HCT116 (cell line): ENCODE results near the gene RASSF5. TPM values are rescaled to one million over a fixed set of nuclear protein-coding genes. Genes with fewer than 3 reads are reported as not detected.
A peak's percentile ranks its signal among the peaks of the same experiment; 100 is the strongest.

Experiments used
- ATAC-seq: fragments of 200-7000 bp; cut with Tn5 transposase; 2 replicates; pipeline ENCODE4 v1.9.1; 2020; ENCODE audit warnings: mild to moderate bottlenecking, moderate library complexity
- Bru-seq: library from RNA; stranded (reverse); fragments of 400-500 nt; gene quantifications from one replicate; lab custom pipeline; 2021; lab: Mats Ljungman, UMichigan
- BruChase-seq, 2 experiments: library from RNA; stranded (reverse); fragments of 400-500 nt; gene quantifications; one replicate each; lab custom pipeline; 2021; lab: Mats Ljungman, UMichigan
- BruUV-seq: library from RNA; stranded (reverse); fragments of 400-500 nt; replicated peaks from 2 replicates; lab custom pipeline; 2021; lab: Mats Ljungman, UMichigan
- CTCF ChIA-PET: fragments of 300-600 bp; sonication (Branson Sonifier 250); formaldehyde crosslinking; loops from one replicate; lab custom pipeline; 2021; ENCODE audit warnings: antibody characterized with exemption; lab: Charles Lee
- POLR2A ChIA-PET: fragments of 300-600, 350-600 bp; sonication (Branson Sonifier 250); formaldehyde crosslinking; loops from one replicate; lab custom pipeline; 2021; ENCODE audit warnings: antibody characterized with exemption; lab: Charles Lee
- RAD21 ChIA-PET, 2 experiments: fragments of 300-600 bp; sonication (Branson Sonifier 250); formaldehyde crosslinking; loops; one replicate each; lab custom pipeline; 2023; ENCODE audit warnings: low total read pairs in 2 of 2; ENCODE audit not compliant: uncharacterized antibody in 2 of 2, unreplicated experiment in 2 of 2, low non-redundant PET in 1 of 2; lab: Charles Lee
- DNase-seq: peaks from one replicate; pipeline ENCODE4 v3.0.0-alpha.2; 2010; ENCODE audit warnings: low read depth, low spot score
- H2AFZ ChIP-seq: fragments of 200-600 bp; shearing (Covaris generic), sonication (generic); 2 replicates; pipeline ENCODE4 v1.6.1; 2017; ENCODE audit warnings: low read depth, mixed run types, mixed read lengths, antibody characterized with exemption, low read length; ENCODE audit not compliant: poor library complexity, severe bottlenecking
- H3K27ac ChIP-seq: 2 replicates; pipeline ENCODE4 v1.5.1; 2012; ENCODE audit warnings: low read depth, low read length
- H3K27me3 ChIP-seq: fragments of 200-600 bp; sonication (generic); 2 replicates; pipeline ENCODE4 v1.6.1; 2016; ENCODE audit warnings: mixed run types, low read length, mixed read lengths; ENCODE audit not compliant: insufficient read depth
- H3K36me3 ChIP-seq, 2 experiments: fragments of 200-500 bp in 1 of 2; fragments of 200-600 bp in 1 of 2; sonication (Bioruptor generic) in 1 of 2; sonication (generic) in 1 of 2; 2 replicates each; pipeline versions ENCODE4 v1.5.1 to v1.6.1; 2014 to 2016; ENCODE audit warnings: low read length in 2 of 2, inconsistent platforms in 1 of 2, mixed read lengths in 1 of 2, mixed run types in 1 of 2; ENCODE audit not compliant: insufficient read depth in 2 of 2, control insufficient read depth in 1 of 2
- H3K4me1 ChIP-seq, 2 experiments: fragments of 200-600 bp in 1 of 2; sonication (generic) in 1 of 2; 2 replicates each; pipeline versions ENCODE4 v1.5.1 to v1.6.1; 2012 to 2017; ENCODE audit warnings: low read length in 2 of 2, inconsistent platforms in 1 of 2, mild to moderate bottlenecking in 1 of 2, mixed read lengths in 1 of 2, mixed run types in 1 of 2, moderate library complexity in 1 of 2; ENCODE audit not compliant: insufficient read depth in 2 of 2, control insufficient read depth in 1 of 2
- H3K4me2 ChIP-seq: fragments of 200-600 bp; sonication (generic); 2 replicates; pipeline ENCODE4 v1.6.1; 2017; ENCODE audit warnings: mixed run types, low read length, mixed read lengths
- H3K4me3 ChIP-seq, 2 experiments: fragments of 200-600 bp in 1 of 2; sonication (generic) in 1 of 2; replicated peaks in 1 of 2; 2 replicates each; pipeline ENCODE4 v1.5.1; 2011 to 2016; ENCODE audit warnings: low read length in 2 of 2, control low read depth in 1 of 2, low read depth in 1 of 2, mild to moderate bottlenecking in 1 of 2, mixed read lengths in 1 of 2, mixed run types in 1 of 2
- H3K79me2 ChIP-seq: fragments of 200-600 bp; sonication (generic); 2 replicates; pipeline ENCODE4 v1.6.1; 2017; ENCODE audit warnings: mild to moderate bottlenecking, mixed run types, low read length, moderate library complexity, mixed read lengths; ENCODE audit not compliant: insufficient read depth
- H3K9ac ChIP-seq: fragments of 200-600 bp; sonication (generic); 2 replicates; pipeline ENCODE4 v1.6.1; 2016; ENCODE audit warnings: low read length, mixed read lengths
- H3K9me2 ChIP-seq: fragments of 200-600 bp; sonication (generic), shearing (Covaris generic); 2 replicates; pipeline ENCODE4 v1.6.1; 2017; ENCODE audit warnings: mixed run types, mild to moderate bottlenecking, moderate library complexity; ENCODE audit not compliant: insufficient read depth
- H3K9me3 ChIP-seq, 2 experiments: fragments of 200-500 bp in 1 of 2; fragments of 200-600 bp in 1 of 2; sonication (Bioruptor generic) in 1 of 2; sonication (generic) in 1 of 2; 2 replicates each; pipeline ENCODE4 v1.6.1; 2014 to 2017; ENCODE audit warnings: low read length in 2 of 2, mixed read lengths in 2 of 2, inconsistent platforms in 1 of 2, low read depth in 1 of 2, mild to moderate bottlenecking in 1 of 2, mixed run types in 1 of 2, moderate library complexity in 1 of 2; ENCODE audit not compliant: control insufficient read depth in 1 of 2, insufficient read depth in 1 of 2
- H4K20me1 ChIP-seq: fragments of 200-600 bp; sonication (generic), shearing (Covaris generic); 2 replicates; pipeline ENCODE4 v1.6.1; 2017; ENCODE audit warnings: mixed run types, mild to moderate bottlenecking, moderate library complexity; ENCODE audit not compliant: insufficient read depth
- CBX3 ChIP-seq: IDR thresholded peaks from 2 replicates; pipeline ENCODE4 v1.6.1; 2012; ENCODE audit warnings: low read depth
- CTCF ChIP-seq, 3 experiments: fragments of 200-600 bp in 1 of 3; sonication (generic) in 1 of 3; IDR thresholded peaks in 2 of 3; conservative IDR thresholded peaks in 1 of 3; 2 replicates each; pipeline ENCODE4 v1.5.1; 2012 to 2017; ENCODE audit warnings: low read depth in 2 of 3, low read length in 2 of 3, antibody characterized with exemption in 1 of 3, borderline replicate concordance in 1 of 3, control low read depth in 1 of 3, mild to moderate bottlenecking in 1 of 3, mixed read lengths in 1 of 3, mixed run types in 1 of 3, moderate library complexity in 1 of 3; ENCODE audit not compliant: insufficient read depth in 1 of 3
- EGR1 ChIP-seq: IDR thresholded peaks from 2 replicates; pipeline ENCODE4 v1.6.1; 2012; ENCODE audit warnings: low read depth
- ELF1 ChIP-seq: IDR thresholded peaks from 2 replicates; pipeline ENCODE4 v1.6.1; 2012; ENCODE audit warnings: low read depth, borderline replicate concordance
- EZH2phosphoT487 ChIP-seq: fragments of 200-600 bp; IDR thresholded peaks from 2 replicates; pipeline ENCODE4 v1.6.1; 2018; ENCODE audit warnings: antibody characterized with exemption, borderline replicate concordance
- MAX ChIP-seq: IDR thresholded peaks from 2 replicates; pipeline ENCODE4 v1.6.1; 2012
- POLR2AphosphoS5 ChIP-seq: IDR thresholded peaks from 2 replicates; pipeline ENCODE4 v1.6.1; 2011; ENCODE audit warnings: mild to moderate bottlenecking, low read depth, low read length, moderate library complexity
- SP1 ChIP-seq: IDR thresholded peaks from 2 replicates; pipeline ENCODE4 v1.6.1; 2012; ENCODE audit warnings: low read depth
- SRF ChIP-seq: IDR thresholded peaks from 2 replicates; pipeline ENCODE4 v1.6.1; 2012; ENCODE audit warnings: low read depth
- TCF7L2 ChIP-seq: IDR thresholded peaks from 2 replicates; pipeline ENCODE4 v1.7.0; 2011; ENCODE audit warnings: borderline replicate concordance, inconsistent platforms; ENCODE audit not compliant: insufficient read depth, insufficient read length; ENCODE audit errors: extremely low read depth
- YY1 ChIP-seq: IDR thresholded peaks from 2 replicates; pipeline ENCODE4 v1.6.1; 2011; ENCODE audit warnings: low read length, low read depth, moderate library complexity, mild to moderate bottlenecking; ENCODE audit not compliant: insufficient replicate concordance; ENCODE audit errors: extremely low read depth
- ZBTB33 ChIP-seq: IDR thresholded peaks from 2 replicates; pipeline ENCODE4 v1.6.1; 2011; ENCODE audit warnings: mild to moderate bottlenecking, low read length, moderate library complexity; ENCODE audit not compliant: insufficient replicate concordance; ENCODE audit errors: extremely low read depth
- ZFX ChIP-seq: fragments of 450-650 bp; IDR thresholded peaks from 2 replicates; pipeline ENCODE4 v1.6.1; 2017
- ZNF274 ChIP-seq: fragments of 200-500 bp; sonication (Bioruptor generic); IDR thresholded peaks from 2 replicates; pipeline ENCODE4 v1.6.1; 2014; ENCODE audit warnings: mild to moderate bottlenecking, low read depth, low read length, inconsistent platforms
- intact Hi-C: fragments of 100-400 bp; cut with micrococcal nuclease; formaldehyde crosslinking; loops from 2 replicates; pipeline ENCODE4 v1.10.0; 2022
- long read RNA-seq: library from polyadenylated mRNA; unstranded; transcript quantifications from one replicate; pipeline ENCODE4 v2.0.0, GENCODE V29; 2021; ENCODE audit not compliant: unreplicated experiment
- polyA plus RNA-seq: library from polyadenylated mRNA; unstranded; fragments of >200 nt; gene quantifications from 2 replicates; pipeline ENCODE4 v1.2.1, GENCODE V29; 2012; ENCODE audit warnings: missing spikeins
- total RNA-seq: library from RNA; stranded (reverse); gene quantifications from one replicate; pipeline ENCODE4 v1.2.1, GENCODE V29; 2021; ENCODE audit not compliant: unreplicated experiment

RASSF5 gene
- total RNA-seq: 5.4 TPM
- 3.9 and 4.5 TPM in 2 replicates for polyA plus RNA-seq
- Bru-seq, nascent RNA: percentile 44 among the genes with signal in this experiment
- percentile 39 among the genes with signal in this experiment for BruChase-seq, experiment 1, labeled RNA remaining after a 6-hour chase
- BruChase-seq, experiment 2, labeled RNA remaining after a 2-hour chase: percentile 41 among the genes with signal in this experiment
- long read RNA-seq, partial matches to known transcripts: 3 of 8 reads
- long read RNA-seq, other reads (novel, unspliced or antisense): 2 of 8 reads

- DNase-seq: no peak
- ChIA-PET POLR2A (no interaction called here), CTCF (no interaction called here), RAD21 (no interaction called here)
- Histone ChIP-seq H3K4me1 (peaks cover 22 to 67% of the 10 kb centered on the region in 2 experiments), H3K9ac (peak within 1 kb of the TSS; percentile 56), H3K79me2 (no peaks in the 10 kb centered on the region), H3K27me3 (no peaks in the 10 kb centered on the region), H3K27ac (no peak within 1 kb of the TSS; the same call in 1 of the 2 replicates), H3K9me2 (no peaks in the 10 kb centered on the region), H3K9me3 (no peaks in the 10 kb centered on the region), H4K20me1 (no peaks in the 10 kb centered on the region), H2AFZ (peak within 1 kb of the TSS; percentile 32), H3K4me2 (peak within 1 kb of the TSS; percentile 72), H3K36me3 (no peaks in the 10 kb centered on the region), H3K4me3 (peak within 1 kb of the TSS; percentile 40 to 55)
- no peak for TF ChIP-seq MAX
- no peak for TF ChIP-seq ELF1
- TF ChIP-seq ZNF274: no peak
- peak; percentile 79 for TF ChIP-seq POLR2AphosphoS5
- TF ChIP-seq TCF7L2: peak; percentile 33
- TF ChIP-seq ZBTB33: no peak
- no peak for TF ChIP-seq SRF
- TF ChIP-seq ZFX: no peak
- TF ChIP-seq CTCF (IDR thresholded peaks at IDR 0.05 in 2 of 3, conservative IDR thresholded peaks at IDR 0.05 in 1 of 3; ENCODE audit: borderline replicate concordance in 1 of 3, insufficient read depth in 1 of 3, low read depth in 2 of 3, low read length in 2 of 3): no peak
- TF ChIP-seq SP1: no peak
- TF ChIP-seq CBX3: no peak
- peak; percentile 48; the same call in 1 of the 2 replicates for TF ChIP-seq EGR1
- TF ChIP-seq YY1: no peak
- TF ChIP-seq EZH2phosphoT487: no peak
- intact Hi-C loops: no loop called here
- BruUV-seq: no TSS peak
- peak; percentile 78 for ATAC-seq
These were observed at the start of gene RASSF5 for GRCh38 chr1:206507284-206508129. Gene RASSF5 (plus strand): TSS chr1:206507531. CDS start chr1:206507603, 72 bp downstream.
